Kidney epithelial cell (primary cell): ENCODE results near the gene PSMB7. TPM values are rescaled to one million over a fixed set of nuclear protein-coding genes. Genes with fewer than 3 reads are reported as not detected.

ENCODE experiments used
- DNase-seq: peaks from one replicate; pipeline ENCODE4 v3.0.0-alpha.2; 2010; ENCODE audit warnings: low read depth
- H3K27me3 ChIP-seq: 2 replicates; pipeline ENCODE4 v1.6.0; 2011; ENCODE audit warnings: low read length; ENCODE audit not compliant: control insufficient read depth, insufficient read depth
- H3K36me3 ChIP-seq: 2 replicates; pipeline ENCODE4 v1.5.1; 2011; ENCODE audit warnings: low read length; ENCODE audit not compliant: control insufficient read depth, insufficient read depth
- H3K4me3 ChIP-seq: 2 replicates; pipeline ENCODE4 v1.5.1; 2011; ENCODE audit warnings: low read depth, mild to moderate bottlenecking, control low read depth, low read length
- CTCF ChIP-seq: IDR thresholded peaks from 2 replicates; pipeline ENCODE4 v1.5.1; 2011; ENCODE audit warnings: mild to moderate bottlenecking, moderate library complexity, low read length, control low read depth, inconsistent platforms; ENCODE audit not compliant: insufficient read depth, poor library complexity, severe bottlenecking
- total RNA-seq: library from RNA; depleted of rRNA; stranded (reverse); fragments of >200 nt; gene quantifications from 2 replicates; pipeline ENCODE4 v1.2.3, GENCODE V29; 2015

Gene PSMB7
- total RNA-seq, 1 donor from 2014 or later = 419 TPM

- Histone ChIP-seq H3K27me3 (peaks cover 34% of the 10 kb centered on the region), H3K4me3 (no peak overlapping the region), H3K36me3 (no peaks in the 10 kb centered on the region)
- no peak for TF ChIP-seq CTCF
- DNase-seq = no peak
These were observed 32.8 kb upstream of the PSMB7 start for GRCh38 chr9:124448019-124448418.

GRCh38 chr9:124447297-124447661 lies 32.0 kb upstream of the PSMB7 start:
- no peak for TF ChIP-seq CTCF
- DNase-seq = no peak
- Histone ChIP-seq H3K4me3 (no peak overlapping the region), H3K36me3 (no peaks in the 10 kb centered on the region), H3K27me3 (peaks cover 26% of the 10 kb centered on the region)

GRCh38 chr9:124444166-124444565 lies 28.9 kb upstream of the PSMB7 start:
- Histone ChIP-seq H3K36me3 (no peaks in the 10 kb centered on the region), H3K27me3 (peaks cover 6% of the 10 kb centered on the region), H3K4me3 (no peak overlapping the region)
- no peak for TF ChIP-seq CTCF
- no peak for DNase-seq

GRCh38 chr9:124443625-124444024 lies 28.4 kb upstream of the PSMB7 start:
- Histone ChIP-seq H3K27me3 (peaks cover 6% of the 10 kb centered on the region), H3K36me3 (no peaks in the 10 kb centered on the region), H3K4me3 (no peak overlapping the region)
- no peak for TF ChIP-seq CTCF
- DNase-seq = no peak

- TF ChIP-seq CTCF = no peak
- Histone ChIP-seq H3K4me3 (no peak overlapping the region), H3K27me3 (peaks cover 6% of the 10 kb centered on the region), H3K36me3 (no peaks in the 10 kb centered on the region)
- DNase-seq = no peak
These were observed 27.6 kb upstream of the PSMB7 start for GRCh38 chr9:124442826-124443225.

GRCh38 chr9:124442379-124442778 lies 27.1 kb upstream of the PSMB7 start:
- H3K36me3 ChIP-seq = no peaks in the 10 kb centered on the region
- TF ChIP-seq CTCF = no peak

More at GRCh38 chr9:124442379-124442778, 27.1 kb upstream of the PSMB7 start:
- Histone ChIP-seq H3K4me3 (no peak overlapping the region), H3K27me3 (peaks cover 6% of the 10 kb centered on the region)
- no peak for DNase-seq
